ENCODE results near the gene SLC1A3. TPM values are rescaled to one million over a fixed set of nuclear protein-coding genes. Genes with fewer than 3 reads are reported as not detected.

The SLC1A3 gene
- total and polyA plus RNA-seq, 2 of the 4 experiments (the other 2 are of a cell fraction), result 0.27 to 1.3 TPM

DNA sequence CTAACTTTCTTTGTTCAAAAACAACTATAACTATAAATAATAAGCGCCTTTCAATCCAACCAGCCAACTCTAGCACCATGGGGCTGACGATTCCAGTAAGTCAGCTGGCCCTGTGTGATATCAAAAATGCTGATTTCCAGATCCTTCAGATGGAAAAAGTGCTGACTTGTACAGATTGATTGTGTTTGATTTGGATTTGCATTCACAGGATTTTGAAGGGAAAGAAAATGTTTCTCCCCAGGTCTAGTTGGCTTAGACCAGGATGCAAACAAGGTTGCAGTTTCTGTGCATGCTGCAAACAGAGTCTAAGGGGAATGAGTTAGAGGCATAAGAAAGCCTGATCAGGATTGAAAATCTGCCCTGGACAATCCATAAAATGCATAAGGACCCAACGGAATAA lies 68.9 kb downstream of the SLC1A3 start:
- Histone ChIP-seq H3K9me3 (ENCODE audit: control insufficient read depth, insufficient read depth, low read length) (no peaks in the 10 kb centered on the region), H3K79me1 (ENCODE audit: low read depth in 1 of 2, low read length in 2 of 2) (no peaks in the 10 kb centered on the region), H3K18ac (ENCODE audit: low read depth, low read length) (no peak overlapping the region), H4K8ac (ENCODE audit: low read depth in 2 of 2, low read length in 2 of 2) (no peak overlapping the region), H3K14ac (replicated peaks; ENCODE audit: low read depth, low read length) (no peak overlapping the region), H2AK5ac (ENCODE audit: low read depth, low read length) (no peak overlapping the region), H3K27ac (ENCODE audit: insufficient read depth, low read length) (no peak overlapping the region), H3K9ac (ENCODE audit: low read depth, low read length) (no peak overlapping the region), H4K20me1 (ENCODE audit: insufficient read depth, low read length) (no peaks in the 10 kb centered on the region), H2BK120ac (ENCODE audit: low read depth, low read length) (no peak overlapping the region), H3K4me2 (ENCODE audit: low read depth, low read length) (no peak overlapping the region), H3K4me3 (ENCODE audit: insufficient read depth, low read depth, low read length) (no peak overlapping the region), H4K5ac (ENCODE audit: low read depth, low read length) (no peak overlapping the region), H2BK5ac (ENCODE audit: low read depth, low read length, poor library complexity, severe bottlenecking) (no peak overlapping the region), H2BK15ac (ENCODE audit: low read depth, low read length) (no peak overlapping the region), H4K91ac (ENCODE audit: insufficient read depth, low read depth, low read length) (no peak overlapping the region), H3K9me1 (ENCODE audit: insufficient read depth, low read length) (no peaks in the 10 kb centered on the region), H3K56ac (ENCODE audit: extremely low read depth, insufficient read depth, low read length) (no peak overlapping the region), H2AK9ac (replicated peaks; ENCODE audit: low read depth, low read length, poor library complexity) (no peak overlapping the region), H2BK20ac (ENCODE audit: low read depth, low read length) (no peak overlapping the region), H2AFZ (replicated peaks; ENCODE audit: low read length, poor library complexity) (no peak overlapping the region), H3K4me1 (ENCODE audit: control insufficient read depth, insufficient read depth, low read length) (0 out of 2 replicates have a peak, but pooled peaks cover 2% of the 10 kb centered on the region), H3K4ac (ENCODE audit: low read depth, low read length) (no peak overlapping the region), H3K27me3 (ENCODE audit: control insufficient read depth, insufficient read depth, low read length) (peaks cover 1% of the 10 kb centered on the region; the same call in 1 of the 2 replicates), H3K23ac (ENCODE audit: low read depth, low read length) (no peak overlapping the region), H3K36me3 (ENCODE audit: control insufficient read depth, insufficient read depth, low read length) (no peaks in the 10 kb centered on the region)
- BruUV-seq (replicated peaks), result no TSS peak
- ChIA-PET CTCF (no interaction called here), POLR2A (ENCODE audit: unreplicated experiment) (no interaction called here)
- DNase-seq (no peak), ATAC-seq (ENCODE audit: low read depth) (no peak)
- peak; percentile 78 for TF ChIP-seq MAFK (IDR thresholded peaks at IDR 0.05; ENCODE audit: low read depth, low read length)
- no peak for TF ChIP-seq CEBPB (IDR thresholded peaks at IDR 0.05; ENCODE audit: low read depth, low read length)
- dilution Hi-C loops (cut with HindIII; ENCODE audit: low sequenced_read_pairs, unreplicated experiment), result no loop called here
- in situ Hi-C loops (cut with MboI; ENCODE audit: low sequenced_read_pairs), result no loop called here
- 80% methylated on average over 1 of the region's 3 CpGs; no CpG with 5 or more reads in 1 of the 2 experiments for WGBS, 2 experiments (ENCODE audit: extremely low coverage in 2 of 2, insufficient read length in 1 of 2)
- intact Hi-C loops (cut with micrococcal nuclease), result no loop called here
